Mesenchymal stem cell (in vitro differentiated cells and primary cell): Measurements from ENCODE around the gene EMC8.

Experiments
- DNase-seq: peaks from one replicate; pipeline ENCODE4 v3.0.0-alpha.2; 2013
- H2AFZ ChIP-seq: one replicate; pipeline ENCODE4 v1.6.1; 2013; ENCODE audit warnings: low read depth, mild to moderate bottlenecking, control low read depth, inconsistent platforms, low read length, moderate library complexity
- H2AK5ac ChIP-seq: 2 replicates; pipeline ENCODE4 v1.6.1; 2013; ENCODE audit warnings: low read length, moderate library complexity, mild to moderate bottlenecking, inconsistent platforms; ENCODE audit not compliant: severe bottlenecking
- H2BK120ac ChIP-seq: one replicate; pipeline ENCODE4 v1.6.1; 2013; ENCODE audit warnings: low read depth, mild to moderate bottlenecking, inconsistent platforms, low read length, moderate library complexity
- H2BK12ac ChIP-seq, 2 experiments: one replicate each; pipeline ENCODE4 v1.6.1; 2013; ENCODE audit warnings: inconsistent platforms in 2 of 2, low read length in 2 of 2, mild to moderate bottlenecking in 2 of 2, moderate library complexity in 2 of 2, control low read depth in 1 of 2
- H2BK15ac ChIP-seq: one replicate; pipeline ENCODE4 v1.6.1; 2013; ENCODE audit warnings: mild to moderate bottlenecking, low read depth, inconsistent platforms; ENCODE audit not compliant: poor library complexity, severe bottlenecking
- H2BK5ac ChIP-seq: 2 replicates; pipeline ENCODE4 v1.6.1; 2013; ENCODE audit warnings: low read depth, mild to moderate bottlenecking, low read length, control low read depth, inconsistent platforms; ENCODE audit not compliant: poor library complexity, severe bottlenecking
- H3K14ac ChIP-seq, 2 experiments: one replicate each; pipeline ENCODE4 v1.6.1; 2013; ENCODE audit warnings: inconsistent platforms in 2 of 2, low read length in 2 of 2, control low read depth in 1 of 2, mild to moderate bottlenecking in 1 of 2, moderate library complexity in 1 of 2
- H3K18ac ChIP-seq, 2 experiments: one replicate each; pipeline ENCODE4 v1.6.1; 2013; ENCODE audit warnings: inconsistent platforms in 2 of 2, low read length in 2 of 2, control low read depth in 1 of 2, low read depth in 1 of 2, mild to moderate bottlenecking in 1 of 2
- H3K23ac ChIP-seq, 2 experiments: one replicate each; pipeline ENCODE4 v1.6.1; 2013; ENCODE audit warnings: inconsistent platforms in 2 of 2, low read length in 2 of 2, mild to moderate bottlenecking in 2 of 2, moderate library complexity in 2 of 2, control low read depth in 1 of 2
- H3K27ac ChIP-seq: 2 replicates; pipeline ENCODE4 v1.5.1; 2013; ENCODE audit warnings: mild to moderate bottlenecking, moderate library complexity, low read length, control low read depth, inconsistent platforms; ENCODE audit not compliant: poor library complexity, severe bottlenecking
- H3K27me3 ChIP-seq, 2 experiments: 2 replicates each; pipeline versions ENCODE4 v1.6.1 to v1.7.0; 2013; ENCODE audit warnings: low read length in 2 of 2, mild to moderate bottlenecking in 2 of 2, moderate library complexity in 2 of 2, control low read depth in 1 of 2, inconsistent platforms in 1 of 2; ENCODE audit not compliant: control insufficient read depth in 1 of 2, insufficient read depth in 1 of 2
- H3K36me3 ChIP-seq, 2 experiments: 2 replicates each; pipeline versions ENCODE4 v1.6.1 to v1.7.0; 2013; ENCODE audit warnings: low read length in 2 of 2, control low read depth in 1 of 2, inconsistent platforms in 1 of 2, low read depth in 1 of 2, mild to moderate bottlenecking in 1 of 2; ENCODE audit not compliant: insufficient read depth in 2 of 2, control insufficient read depth in 1 of 2
- H3K4ac ChIP-seq, 2 experiments: one replicate each; pipeline ENCODE4 v1.6.1; 2013; ENCODE audit warnings: inconsistent platforms in 2 of 2, low read length in 2 of 2, mild to moderate bottlenecking in 2 of 2, moderate library complexity in 2 of 2, control low read depth in 1 of 2, low read depth in 1 of 2
- H3K4me1 ChIP-seq: 2 replicates; pipeline ENCODE4 v1.6.1; 2013; ENCODE audit warnings: low read depth, low read length, control low read depth; ENCODE audit not compliant: control insufficient read depth, insufficient read depth
- H3K4me2 ChIP-seq: 2 replicates; pipeline ENCODE4 v1.6.1; 2013; ENCODE audit warnings: low read length, mild to moderate bottlenecking, inconsistent platforms; ENCODE audit not compliant: poor library complexity, severe bottlenecking
- H3K4me3 ChIP-seq, 2 experiments: 2 replicates each; pipeline versions ENCODE4 v1.5.1 to v1.7.0; 2013; ENCODE audit warnings: low read length in 2 of 2, mild to moderate bottlenecking in 2 of 2, control low read depth in 1 of 2, low read depth in 1 of 2; ENCODE audit not compliant: insufficient read depth in 1 of 2
- H3K79me1 ChIP-seq: replicated peaks from 2 replicates; pipeline ENCODE4 v1.6.1; 2013; ENCODE audit warnings: mild to moderate bottlenecking, control low read depth, low read length, inconsistent platforms; ENCODE audit not compliant: poor library complexity, severe bottlenecking
- H3K9ac ChIP-seq: 2 replicates; pipeline ENCODE4 v1.7.0; 2013; ENCODE audit warnings: mild to moderate bottlenecking, low read length, moderate library complexity
- H3K9me3 ChIP-seq: 2 replicates; pipeline ENCODE4 v1.7.0; 2013; ENCODE audit warnings: mild to moderate bottlenecking, low read length; ENCODE audit not compliant: control insufficient read depth
- H4K8ac ChIP-seq: one replicate; pipeline ENCODE4 v1.6.1; 2013; ENCODE audit warnings: inconsistent platforms, mild to moderate bottlenecking, low read length, moderate library complexity
- H4K91ac ChIP-seq: one replicate; pipeline ENCODE4 v1.6.1; 2013; ENCODE audit warnings: mild to moderate bottlenecking, low read length, inconsistent platforms
- WGBS: methylation state at CpG from one replicate; pipeline ENCODE4 v1.1.7; 2013; ENCODE audit warnings: mixed read lengths; 5-methylcytosine and 5-hydroxymethylcytosine counted together

The EMC8 gene

GRCh38 chr16:85830821-85831220, 31.5 kb upstream of the EMC8 start:
- Histone ChIP-seq H2BK120ac (no peak overlapping the region), H2AK5ac (no peak overlapping the region), H3K79me1 (no peaks in the 10 kb centered on the region), H2AFZ (no peak overlapping the region), H3K9me3 (no peaks in the 10 kb centered on the region), H2BK12ac (no peak overlapping the region), H3K18ac (no peak overlapping the region), H3K9ac (no peak overlapping the region), H2BK15ac (no peak overlapping the region), H3K36me3 (no peaks in the 10 kb centered on the region), H3K23ac (no peak overlapping the region), H3K4me3 (no peak overlapping the region), H3K27ac (no peak overlapping the region), H4K8ac (no peak overlapping the region), H3K4me2 (no peak overlapping the region), H3K14ac (no peak overlapping the region), H2BK5ac (no peak overlapping the region), H4K91ac (no peak overlapping the region), H3K4me1 (peaks cover 1% of the 10 kb centered on the region), H3K27me3 (peaks cover 0 to 49% of the 10 kb centered on the region in 2 experiments), H3K4ac (no peak overlapping the region)
- no peak for DNase-seq
- 93% methylated on average over 8 of the region's 9 CpGs for WGBS

GRCh38 chr16:85829751-85830445, 30.6 kb upstream of the EMC8 start:
- Histone ChIP-seq H2BK12ac (no peak overlapping the region), H3K27ac (no peak overlapping the region), H3K4me1 (peaks cover 1% of the 10 kb centered on the region), H3K36me3 (no peaks in the 10 kb centered on the region), H3K18ac (no peak overlapping the region), H2BK5ac (no peak overlapping the region), H4K91ac (no peak overlapping the region), H4K8ac (no peak overlapping the region), H3K4ac (no peak overlapping the region), H3K27me3 (peaks cover 0 to 40% of the 10 kb centered on the region in 2 experiments), H3K4me2 (no peak overlapping the region), H3K14ac (no peak overlapping the region), H2AK5ac (no peak overlapping the region), H3K23ac (no peak overlapping the region), H3K9ac (no peak overlapping the region), H3K9me3 (no peaks in the 10 kb centered on the region), H3K79me1 (no peaks in the 10 kb centered on the region), H2AFZ (no peak overlapping the region), H2BK15ac (no peak overlapping the region), H2BK120ac (no peak overlapping the region), H3K4me3 (no peak overlapping the region)
- DNase-seq = no peak
- WGBS = 86% methylated on average over 23 of the region's 24 CpGs

- no peak overlapping the region for H3K4me2 ChIP-seq
- H3K36me3 ChIP-seq = no peaks in the 10 kb centered on the region
- no peak overlapping the region for H2BK12ac ChIP-seq
- H4K91ac ChIP-seq = no peak overlapping the region
- H3K18ac ChIP-seq = no peak overlapping the region
- H3K27ac ChIP-seq = no peak overlapping the region
- no peak overlapping the region for H2AK5ac ChIP-seq
- 94% methylated on average over 15 of the region's 15 CpGs for WGBS
- H3K9me3 ChIP-seq = no peaks in the 10 kb centered on the region
- peaks cover 0 to 38% of the 10 kb centered on the region in 2 experiments for H3K27me3 ChIP-seq
- DNase-seq = no peak
- no peak overlapping the region for H2BK5ac ChIP-seq
- H2BK15ac ChIP-seq = no peak overlapping the region
- H2AFZ ChIP-seq = no peak overlapping the region
- H3K4ac ChIP-seq = no peak overlapping the region
- H3K14ac ChIP-seq = no peak overlapping the region
- H3K23ac ChIP-seq = no peak overlapping the region
- peaks cover 1% of the 10 kb centered on the region for H3K4me1 ChIP-seq
- no peaks in the 10 kb centered on the region for H3K79me1 ChIP-seq
- no peak overlapping the region for H3K9ac ChIP-seq
- no peak overlapping the region for H2BK120ac ChIP-seq
- no peak overlapping the region for H4K8ac ChIP-seq
- H3K4me3 ChIP-seq = no peak overlapping the region
Measured at GRCh38 chr16:85829171-85829719, 29.9 kb upstream of the EMC8 start.

GRCh38 chr16:85828166-85828565, 28.8 kb upstream of the EMC8 start:
- no peak for DNase-seq
- H3K18ac ChIP-seq = no peak overlapping the region
- H3K27me3 ChIP-seq = peaks cover 0 to 43% of the 10 kb centered on the region in 2 experiments
- peaks cover 1% of the 10 kb centered on the region for H3K4me1 ChIP-seq
- no peak overlapping the region for H3K14ac ChIP-seq
- H4K8ac ChIP-seq = no peak overlapping the region
- no peak overlapping the region for H4K91ac ChIP-seq
- H3K27ac ChIP-seq = no peak overlapping the region
- H3K4me3 ChIP-seq = no peak overlapping the region
- no peak overlapping the region for H2BK12ac ChIP-seq
- no peak overlapping the region for H3K9ac ChIP-seq
- H2BK15ac ChIP-seq = no peak overlapping the region
- no peak overlapping the region for H2BK5ac ChIP-seq
- no peak overlapping the region for H3K4ac ChIP-seq
- no peak overlapping the region for H3K23ac ChIP-seq
- no peaks in the 10 kb centered on the region for H3K36me3 ChIP-seq
- 77% methylated on average over 8 of the region's 9 CpGs for WGBS
- H2AFZ ChIP-seq = no peak overlapping the region
- H3K9me3 ChIP-seq = peaks cover 3% of the 10 kb centered on the region
- H2AK5ac ChIP-seq = no peak overlapping the region
- H2BK120ac ChIP-seq = no peak overlapping the region
- H3K79me1 ChIP-seq = no peaks in the 10 kb centered on the region
- no peak overlapping the region for H3K4me2 ChIP-seq
